ENCODE results near the gene TGFB3.

GRCh38 chr14:75934998-75935628, 46.7 kb downstream of the TGFB3 start:
- TF ChIP-seq CTCF (IDR thresholded peaks at IDR 0.05 in 8 of 11, conservative IDR thresholded peaks at IDR 0.05 in 3 of 11) = no peak
- TF ChIP-seq POLR2A (IDR thresholded peaks at IDR 0.05) = no peak
- no peak for TF ChIP-seq POLR2AphosphoS5 (IDR thresholded peaks at IDR 0.05)
